K562 (cell line): Measurements from ENCODE around the gene CYRIA. TPM values are rescaled to one million over a fixed set of nuclear protein-coding genes. Genes with fewer than 3 reads are reported as not detected.

ENCODE experiments used
- CBX3 ChIP-seq, 2 experiments: IDR thresholded peaks; 1 replicate in 1 of 2; 2 replicates in 1 of 2; pipeline ENCODE4 v1.6.1; 2012; ENCODE audit warnings: inconsistent platforms in 2 of 2, low read length in 2 of 2, borderline replicate concordance in 1 of 2, control low read depth in 1 of 2
- ELF2 ChIP-seq: fragments of 250-450 bp; sonication (Bioruptor Pico); IDR thresholded peaks from 2 replicates; pipeline ENCODE4 v1.5.0; 2021; ENCODE audit warnings: mild to moderate bottlenecking
- FOXP4 ChIP-seq: sonication (generic); formaldehyde crosslinking; IDR thresholded peaks from 2 replicates; pipeline ENCODE4 v1.8.0; 2022; ENCODE audit warnings: mild to moderate bottlenecking, missing genetic modification reagents, borderline replicate concordance
- HNRNPL ChIP-seq: fragments of 200-400 bp; formaldehyde crosslinking; IDR thresholded peaks from 2 replicates; pipeline ENCODE4 v1.6.1; 2017; ENCODE audit warnings: low read depth, mild to moderate bottlenecking, low read length
- KLF16 ChIP-seq: IDR thresholded peaks from 2 replicates; pipeline ENCODE4 v1.6.1; 2016; ENCODE audit warnings: antibody characterized with exemption
- MITF ChIP-seq: IDR thresholded peaks from 2 replicates; pipeline ENCODE4 v1.6.1; 2014; ENCODE audit warnings: antibody characterized with exemption
- MNT ChIP-seq, 2 experiments: fragments of 450-650 bp; conservative IDR thresholded peaks; 2 replicates each; pipeline ENCODE4 v1.6.1; 2017; ENCODE audit warnings: mild to moderate bottlenecking in 2 of 2, moderate library complexity in 2 of 2
- NFATC3 ChIP-seq: fragments of 450-650 bp; IDR thresholded peaks from 2 replicates; pipeline ENCODE4 v1.6.1; 2017; ENCODE audit warnings: mild to moderate bottlenecking
- NFE2 ChIP-seq: IDR thresholded peaks from 2 replicates; pipeline ENCODE4 v1.6.1; 2014; ENCODE audit warnings: antibody characterized with exemption, low read depth
- SETDB1 ChIP-seq: IDR thresholded peaks from one replicate; pipeline ENCODE4 v1.6.1; 2012; ENCODE audit warnings: low read length, control low read depth, inconsistent platforms
- VEZF1 ChIP-seq: fragments of 200-800 bp; sonication (Bioruptor generic); IDR thresholded peaks from 2 replicates; pipeline ENCODE4 v1.6.1; 2017; ENCODE audit warnings: missing genetic modification characterization, missing compliant biosample characterization
- ZNF121 ChIP-seq: sonication (generic); formaldehyde crosslinking; conservative IDR thresholded peaks from 2 replicates; pipeline ENCODE4 v1.8.0; 2022; ENCODE audit warnings: missing genetic modification reagents
- ZNF133 ChIP-seq: fragments of 250-450 bp; sonication (Bioruptor Pico); IDR thresholded peaks from 2 replicates; pipeline ENCODE4 v1.4.0; 2020; ENCODE audit warnings: mild to moderate bottlenecking
- ZNF431 ChIP-seq: sonication (generic); formaldehyde crosslinking; IDR thresholded peaks from 2 replicates; pipeline ENCODE4 v1.8.0; 2022; ENCODE audit warnings: mild to moderate bottlenecking, missing genetic modification reagents
- polyA plus RNA-seq, 8 experiments: library from polyadenylated mRNA; depleted of rRNA in 4 of 8; stranded (reverse) in 5 of 8; unstranded in 3 of 8; fragments of >200 nt; fragmentation: Nextera tagmentation in 2 of 8; fragmentation: Illumina TruSeq in 1 of 8; extraction: Ambion mirVana in 2 of 8; extraction: Trizol in 1 of 8; gene quantifications; 2 replicates each; pipeline versions ENCODE4 v1.2.1 to v1.2.3, GENCODE V29; 2011 to 2014; ENCODE audit warnings: inconsistent platforms in 1 of 8, missing spikeins in 1 of 8
- total RNA-seq, 7 experiments: library from RNA; depleted of rRNA in 6 of 7; stranded (reverse); fragments of >200 nt in 6 of 7; fragmentation: Illumina TruSeq in 2 of 7; extraction: Trizol in 2 of 7; gene quantifications; 2 replicates each; pipeline versions ENCODE4 v1.2.1 to v1.2.3, GENCODE V29; 2011 to 2021; ENCODE audit warnings: low replicate concordance in 1 of 7
- TF ChIP-seq, protein P1 (sequence below): fragments of 450-650 bp; IDR thresholded peaks from 2 replicates; pipeline ENCODE4 v1.6.1; 2017; ENCODE audit warnings: mild to moderate bottlenecking, moderate library complexity
- TF ChIP-seq, protein P2 (sequence below): sonication (generic); formaldehyde crosslinking; IDR thresholded peaks from 2 replicates; pipeline ENCODE4 v1.8.0; 2022; ENCODE audit warnings: mild to moderate bottlenecking, missing genetic modification reagents

CYRIA gene
- total and polyA plus RNA-seq, 9 of the 15 experiments (the other 6 are each of a cell fraction or from before 2014, with no cell fraction given) = 0.84 to 5.6 (median 3.0) TPM

DNA sequence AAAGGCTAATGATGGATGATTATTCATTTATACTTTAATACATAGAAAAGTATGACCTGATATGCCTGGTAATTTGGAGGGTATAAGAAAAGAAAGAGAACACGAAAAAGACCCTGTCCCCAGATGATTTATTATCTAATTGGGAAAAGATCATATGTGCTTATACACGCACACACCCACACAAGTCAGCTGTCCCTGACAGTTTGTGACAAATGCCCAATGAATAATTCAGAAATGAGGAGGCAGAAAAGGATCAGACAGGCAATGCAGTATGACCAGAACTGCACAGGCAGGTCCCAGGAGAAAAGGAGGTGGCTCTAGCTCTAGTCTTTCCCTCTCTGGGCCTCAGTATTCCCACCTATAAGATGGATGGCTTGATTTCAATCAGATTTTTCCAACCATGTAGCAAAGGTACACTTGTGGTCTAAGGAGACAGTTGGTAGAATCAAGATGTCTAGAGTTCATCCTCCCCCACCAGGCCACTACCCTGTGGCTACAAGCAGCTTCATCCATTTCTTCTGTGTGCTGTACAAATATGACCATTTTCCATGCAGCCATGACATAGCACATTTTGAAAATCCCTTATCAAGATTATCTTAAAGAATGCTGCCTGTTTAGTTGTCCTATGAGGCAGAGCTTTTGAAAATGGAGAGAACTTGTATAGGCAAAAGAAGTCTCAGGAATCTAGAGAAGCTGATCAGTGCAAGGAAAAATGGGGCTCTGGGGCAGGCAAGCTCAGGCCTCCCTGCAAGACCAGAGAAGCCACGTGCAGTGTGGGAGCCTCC lies 19.7 kb downstream of the CYRIA start (continued):
- TF ChIP-seq, protein P1, sequence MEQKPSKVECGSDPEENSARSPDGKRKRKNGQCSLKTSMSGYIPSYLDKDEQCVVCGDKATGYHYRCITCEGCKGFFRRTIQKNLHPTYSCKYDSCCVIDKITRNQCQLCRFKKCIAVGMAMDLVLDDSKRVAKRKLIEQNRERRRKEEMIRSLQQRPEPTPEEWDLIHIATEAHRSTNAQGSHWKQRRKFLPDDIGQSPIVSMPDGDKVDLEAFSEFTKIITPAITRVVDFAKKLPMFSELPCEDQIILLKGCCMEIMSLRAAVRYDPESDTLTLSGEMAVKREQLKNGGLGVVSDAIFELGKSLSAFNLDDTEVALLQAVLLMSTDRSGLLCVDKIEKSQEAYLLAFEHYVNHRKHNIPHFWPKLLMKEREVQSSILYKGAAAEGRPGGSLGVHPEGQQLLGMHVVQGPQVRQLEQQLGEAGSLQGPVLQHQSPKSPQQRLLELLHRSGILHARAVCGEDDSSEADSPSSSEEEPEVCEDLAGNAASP = no peak
- TF ChIP-seq, protein P2, sequence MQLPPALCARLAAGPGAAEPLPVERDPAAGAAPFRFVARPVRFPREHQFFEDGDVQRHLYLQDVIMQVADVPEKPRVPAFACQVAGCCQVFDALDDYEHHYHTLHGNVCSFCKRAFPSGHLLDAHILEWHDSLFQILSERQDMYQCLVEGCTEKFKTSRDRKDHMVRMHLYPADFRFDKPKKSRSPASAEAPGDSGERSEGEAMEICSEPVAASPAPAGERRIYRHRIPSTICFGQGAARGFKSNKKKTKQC (CRISPR knock-in tag) = no peak
- TF ChIP-seq MITF = no peak
- TF ChIP-seq NFE2 = peak; percentile 93
- TF ChIP-seq SETDB1 = no peak
- no peak for TF ChIP-seq ZNF133 (CRISPR knock-in tag)
- no peak for TF ChIP-seq ELF2 (CRISPR knock-in tag)
- no peak for TF ChIP-seq HNRNPL
- no peak for TF ChIP-seq ZNF431
- TF ChIP-seq FOXP4 (CRISPR knock-in tag) = no peak
- peak; percentile 33; the same call in 1 of the 2 replicates for TF ChIP-seq VEZF1 (CRISPR knock-in tag)
- TF ChIP-seq MNT (conservative IDR thresholded peaks at IDR 0.05) = no peak
- TF ChIP-seq NFATC3 = no peak
- no peak for TF ChIP-seq CBX3 (IDR thresholded peaks at IDR 0.05; ENCODE audit: borderline replicate concordance in 1 of 2, low read length in 2 of 2)
- TF ChIP-seq KLF16 = no peak
- no peak for TF ChIP-seq ZNF121 (CRISPR knock-in tag)
